Liver (tissue), 9 donors: ENCODE results near the gene TXN. TPM values are rescaled to one million over a fixed set of nuclear protein-coding genes. Genes with fewer than 3 reads are reported as not detected.

Source experiments
- DNase-seq: peaks from one replicate; pipeline ENCODE4 v3.0.0-alpha.2; 2017; ENCODE audit warnings: low spot score
- H3K27ac ChIP-seq, 2 donors: one replicate each; pipeline ENCODE4 v1.7.0; 2013; ENCODE audit warnings: inconsistent platforms in 2 of 2, low read length in 2 of 2, control low read depth in 1 of 2, low read depth in 1 of 2, mild to moderate bottlenecking in 1 of 2
- H3K27me3 ChIP-seq, 4 donors: one replicate each; pipeline versions ENCODE4 v1.6.1 to v1.7.0; 2013; ENCODE audit warnings: low read length in 3 of 4, inconsistent platforms in 1 of 4, mild to moderate bottlenecking in 1 of 4, moderate library complexity in 1 of 4; ENCODE audit not compliant: control insufficient read depth in 4 of 4, insufficient read depth in 4 of 4
- H3K36me3 ChIP-seq, 4 donors: one replicate each; pipeline versions ENCODE4 v1.6.1 to v1.7.0; 2013; ENCODE audit warnings: low read length in 3 of 4, mild to moderate bottlenecking in 3 of 4, low read depth in 1 of 4, moderate library complexity in 1 of 4; ENCODE audit not compliant: control insufficient read depth in 4 of 4, insufficient read depth in 3 of 4
- H3K4me1 ChIP-seq, 4 donors: one replicate each; pipeline versions ENCODE4 v1.6.1 to v1.7.0; 2013; ENCODE audit warnings: low read length in 3 of 4, mild to moderate bottlenecking in 3 of 4, moderate library complexity in 1 of 4; ENCODE audit not compliant: control insufficient read depth in 4 of 4, insufficient read depth in 4 of 4
- H3K4me3 ChIP-seq, 3 donors: one replicate each; pipeline versions ENCODE4 v1.6.1 to v1.7.0; 2013; ENCODE audit warnings: low read length in 3 of 3, control low read depth in 1 of 3, low read depth in 1 of 3, mild to moderate bottlenecking in 1 of 3
- H3K9ac ChIP-seq, 2 donors: one replicate each; pipeline ENCODE4 v1.7.0; 2013; ENCODE audit warnings: low read length in 2 of 2, mild to moderate bottlenecking in 2 of 2, moderate library complexity in 2 of 2, control low read depth in 1 of 2, low read depth in 1 of 2
- H3K9me3 ChIP-seq, 4 donors: one replicate each; pipeline versions ENCODE4 v1.6.1 to v1.7.0; 2013; ENCODE audit warnings: low read length in 3 of 4; ENCODE audit not compliant: control insufficient read depth in 4 of 4
- ATF3 ChIP-seq: IDR thresholded peaks from 2 replicates; pipeline ENCODE4 v1.6.1; 2016; ENCODE audit warnings: antibody characterized with exemption
- CTCF ChIP-seq: fragments of 150-350 bp; IDR thresholded peaks from 2 replicates; pipeline ENCODE4 v1.5.1; 2017; ENCODE audit warnings: improper control_type of control experiment, low read depth, low read length; ENCODE audit not compliant: missing input control
- FOXA1 ChIP-seq: IDR thresholded peaks from 2 replicates; pipeline ENCODE4 v1.6.1; 2016; ENCODE audit warnings: antibody characterized with exemption
- FOXA2 ChIP-seq: IDR thresholded peaks from 2 replicates; pipeline ENCODE4 v1.6.1; 2016; ENCODE audit warnings: antibody characterized with exemption
- GABPA ChIP-seq, 2 donors: IDR thresholded peaks in 1 of 2; conservative IDR thresholded peaks in 1 of 2; 2 replicates each; pipeline ENCODE4 v1.6.1; 2016; ENCODE audit warnings: antibody characterized with exemption in 2 of 2, mild to moderate bottlenecking in 1 of 2, moderate library complexity in 1 of 2
- HNF4A ChIP-seq, 2 donors: conservative IDR thresholded peaks; 2 replicates each; pipeline ENCODE4 v1.6.1; 2016; ENCODE audit warnings: antibody characterized with exemption in 2 of 2, mild to moderate bottlenecking in 2 of 2
- HNF4G ChIP-seq: IDR thresholded peaks from 2 replicates; pipeline ENCODE4 v1.6.1; 2016; ENCODE audit warnings: antibody characterized with exemption
- JUND ChIP-seq, 2 donors: IDR thresholded peaks; 2 replicates each; pipeline ENCODE4 v1.6.1; 2016; ENCODE audit warnings: antibody characterized with exemption in 2 of 2
- MAX ChIP-seq: IDR thresholded peaks from 2 replicates; pipeline ENCODE4 v1.6.1; 2016; ENCODE audit warnings: antibody characterized with exemption
- NR2F2 ChIP-seq: IDR thresholded peaks from 2 replicates; pipeline ENCODE4 v1.6.1; 2016; ENCODE audit warnings: antibody characterized with exemption
- RAD21 ChIP-seq, 2 donors: IDR thresholded peaks; 2 replicates each; pipeline ENCODE4 v1.6.1; 2016; ENCODE audit warnings: antibody characterized with exemption in 2 of 2, mild to moderate bottlenecking in 2 of 2
- REST ChIP-seq: IDR thresholded peaks from 2 replicates; pipeline ENCODE4 v1.6.1; 2016; ENCODE audit warnings: antibody characterized with exemption, mild to moderate bottlenecking
- RXRA ChIP-seq, 2 donors: IDR thresholded peaks; 2 replicates each; pipeline ENCODE4 v1.6.1; 2017 to 2018; ENCODE audit warnings: antibody characterized with exemption in 2 of 2, mild to moderate bottlenecking in 1 of 2
- SP1 ChIP-seq: IDR thresholded peaks from 2 replicates; pipeline ENCODE4 v1.6.1; 2018; ENCODE audit warnings: antibody characterized with exemption, mild to moderate bottlenecking
- TAF1 ChIP-seq: conservative IDR thresholded peaks from 2 replicates; pipeline ENCODE4 v1.6.1; 2016; ENCODE audit warnings: antibody characterized with exemption, mild to moderate bottlenecking
- WGBS: extraction: QIAGEN DNeasy Blood & Tissue Kit; methylation state at CpG from one replicate; pipeline ENCODE4 v1.1.7; 2013; 5-methylcytosine and 5-hydroxymethylcytosine counted together
- polyA plus RNA-seq, 2 donors: library from polyadenylated mRNA; stranded (reverse) in 1 of 2; unstranded in 1 of 2; fragments of 200-250 nt in 1 of 2; fragments of >200 nt in 1 of 2; fragmentation: Nextera tagmentation in 1 of 2; extraction: Ambion mirVana in 1 of 2; gene quantifications; one replicate each; pipeline versions ENCODE4 v1.2.1 to v1.2.3, GENCODE V29; 2013 to 2015
- total RNA-seq, 2 donors: library from RNA; depleted of rRNA; stranded (reverse); fragments of >200 nt; gene quantifications; one replicate each; pipeline ENCODE4 v1.2.3, GENCODE V29; 2014
- TF ChIP-seq, protein P1 (sequence below): IDR thresholded peaks from 2 replicates; pipeline ENCODE4 v1.6.1; 2016; ENCODE audit warnings: antibody characterized with exemption
- donor health status: healthy.
- donor health status: healthy.
- donor health status: healthy.
- donor health status: healthy.
- donor health status: healthy.

Gene TXN
- total and polyA plus RNA-seq, 4 donors, result 65.4 to 400 (median 147) TPM

DNA sequence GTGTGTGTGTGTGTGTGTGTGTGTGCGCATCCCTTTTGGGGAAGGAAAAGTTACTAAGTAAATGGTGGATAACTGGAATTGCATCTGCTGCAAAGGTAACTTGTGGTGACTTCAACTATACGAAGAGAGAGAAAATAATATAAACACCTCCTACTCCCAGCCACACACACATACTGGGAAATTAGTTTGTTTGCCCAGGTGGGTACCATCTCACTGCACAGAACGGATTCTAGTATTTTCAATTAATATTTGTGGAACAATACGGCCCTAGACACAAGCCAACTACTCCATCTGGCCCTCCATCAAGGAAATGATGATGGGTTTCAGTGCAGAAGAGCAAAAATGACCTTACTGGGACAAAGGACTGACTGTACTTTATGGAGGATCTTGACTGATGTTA lies 32.2 kb upstream of the TXN start (continued):
- no peak for TF ChIP-seq RAD21 (IDR thresholded peaks at IDR 0.05)
- no peak for TF ChIP-seq TAF1

DNA sequence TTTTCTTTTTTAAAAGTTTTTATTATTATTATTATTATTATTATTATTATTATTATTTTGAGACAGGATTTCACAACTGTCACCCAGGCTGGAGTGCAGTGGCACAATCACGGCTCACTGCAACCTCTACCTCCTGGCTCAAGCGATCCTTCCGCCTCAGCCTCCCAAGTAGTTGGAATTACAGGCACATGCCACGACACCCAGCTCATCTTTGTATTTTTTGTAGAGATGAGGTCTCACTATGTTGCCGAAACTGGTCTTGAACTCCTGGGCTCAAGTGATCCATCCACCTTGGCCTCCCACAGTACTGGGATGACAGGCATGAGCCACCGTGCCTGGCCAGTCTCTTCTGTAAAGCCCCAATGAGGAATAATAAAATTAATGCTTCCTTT lies 31.0 kb upstream of the TXN start:
- no peaks in the 10 kb centered on the region for H3K9me3 ChIP-seq
- no peak overlapping the region for H3K4me3 ChIP-seq
- TF ChIP-seq TAF1 (no peak), HNF4A (conservative IDR thresholded peaks at IDR 0.05) (no peak), GABPA (IDR thresholded peaks at IDR 0.05 in 1 of 2, conservative IDR thresholded peaks at IDR 0.05 in 1 of 2) (no peak), ATF3 (no peak), RAD21 (IDR thresholded peaks at IDR 0.05) (no peak), FOXA1 (no peak)
- H3K9ac ChIP-seq, result no peak overlapping the region
- no peaks in the 10 kb centered on the region for H3K27me3 ChIP-seq
- H3K27ac ChIP-seq, result no peak overlapping the region
- peaks cover 5 to 23% (median 21%) of the 10 kb centered on the region in 4 donors for H3K4me1 ChIP-seq
- 94% methylated on average over 6 of the region's 6 CpGs for WGBS
- DNase-seq, result no peak
- no peaks in the 10 kb centered on the region for H3K36me3 ChIP-seq

DNA sequence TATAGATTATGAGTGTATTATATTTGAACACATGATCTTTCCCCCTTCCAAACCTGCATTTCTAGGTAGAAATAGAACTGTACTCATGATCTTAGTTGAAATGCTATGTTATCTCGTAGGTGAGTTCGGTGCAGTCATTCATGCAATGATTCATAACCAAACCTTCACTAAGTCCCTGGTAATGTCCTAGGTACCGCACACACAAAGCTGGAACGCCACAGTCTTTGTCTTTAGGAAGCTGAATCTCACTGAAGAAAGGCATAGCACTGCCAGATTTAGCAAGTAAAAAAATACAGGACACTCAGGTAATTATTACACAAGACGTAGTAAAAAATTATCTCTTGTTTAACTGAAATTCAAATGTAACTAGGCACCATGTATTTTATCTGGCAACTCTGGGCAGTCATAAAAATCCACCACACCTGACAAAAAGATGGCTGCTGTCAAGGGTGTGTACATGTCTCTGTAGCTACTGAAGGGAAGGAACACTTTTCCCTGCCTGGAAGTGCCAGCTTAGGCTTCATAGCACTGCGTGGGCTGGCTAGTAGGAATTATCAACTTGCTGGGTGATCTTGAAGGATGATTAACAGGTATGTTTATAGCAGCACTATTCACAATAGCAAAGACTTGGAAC lies 28.0 kb upstream of the TXN start:
- Histone ChIP-seq H3K9me3 (no peaks in the 10 kb centered on the region), H3K36me3 (no peaks in the 10 kb centered on the region), H3K27ac (peak overlapping the region in 1 of 2 donors; percentile 21), H3K27me3 (no peaks in the 10 kb centered on the region), H3K9ac (no peak overlapping the region), H3K4me3 (no peak overlapping the region), H3K4me1 (peaks cover 5 to 38% (median 30%) of the 10 kb centered on the region in 4 donors)
- 55% methylated on average over 6 of the region's 6 CpGs for WGBS
- no peak for TF ChIP-seq SP1
- no peak for TF ChIP-seq FOXA2
- TF ChIP-seq RAD21 (IDR thresholded peaks at IDR 0.05), result no peak
- no peak for TF ChIP-seq MAX
- no peak for TF ChIP-seq HNF4A (conservative IDR thresholded peaks at IDR 0.05)
- no peak for TF ChIP-seq JUND (IDR thresholded peaks at IDR 0.05)
- TF ChIP-seq ATF3, result no peak
- TF ChIP-seq RXRA (IDR thresholded peaks at IDR 0.05), result no peak
- no peak for TF ChIP-seq FOXA1
- TF ChIP-seq HNF4G, result no peak
- TF ChIP-seq NR2F2, result no peak
- no peak for TF ChIP-seq CTCF
- TF ChIP-seq TAF1, result no peak
- no peak for TF ChIP-seq REST
- TF ChIP-seq GABPA (IDR thresholded peaks at IDR 0.05 in 1 of 2, conservative IDR thresholded peaks at IDR 0.05 in 1 of 2), result no peak
- TF ChIP-seq, protein P1, sequence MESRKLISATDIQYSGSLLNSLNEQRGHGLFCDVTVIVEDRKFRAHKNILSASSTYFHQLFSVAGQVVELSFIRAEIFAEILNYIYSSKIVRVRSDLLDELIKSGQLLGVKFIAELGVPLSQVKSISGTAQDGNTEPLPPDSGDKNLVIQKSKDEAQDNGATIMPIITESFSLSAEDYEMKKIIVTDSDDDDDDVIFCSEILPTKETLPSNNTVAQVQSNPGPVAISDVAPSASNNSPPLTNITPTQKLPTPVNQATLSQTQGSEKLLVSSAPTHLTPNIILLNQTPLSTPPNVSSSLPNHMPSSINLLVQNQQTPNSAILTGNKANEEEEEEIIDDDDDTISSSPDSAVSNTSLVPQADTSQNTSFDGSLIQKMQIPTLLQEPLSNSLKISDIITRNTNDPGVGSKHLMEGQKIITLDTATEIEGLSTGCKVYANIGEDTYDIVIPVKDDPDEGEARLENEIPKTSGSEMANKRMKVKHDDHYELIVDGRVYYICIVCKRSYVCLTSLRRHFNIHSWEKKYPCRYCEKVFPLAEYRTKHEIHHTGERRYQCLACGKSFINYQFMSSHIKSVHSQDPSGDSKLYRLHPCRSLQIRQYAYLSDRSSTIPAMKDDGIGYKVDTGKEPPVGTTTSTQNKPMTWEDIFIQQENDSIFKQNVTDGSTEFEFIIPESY, result no peak
- DNase-seq, result no peak
